Endodermal cell (in vitro differentiated cells): Measurements from ENCODE around the gene RANBP1. TPM values are rescaled to one million over a fixed set of nuclear protein-coding genes. Genes with fewer than 3 reads are reported as not detected.

ENCODE experiments used
- DNase-seq: peaks from one replicate; pipeline ENCODE4 v3.0.0-alpha.2; 2017
- H3K27ac ChIP-seq: 2 replicates; pipeline ENCODE4 v1.5.1; 2013; ENCODE audit warnings: mild to moderate bottlenecking, low read depth, low read length, moderate library complexity
- H3K27me3 ChIP-seq: 2 replicates; pipeline ENCODE4 v1.6.1; 2013; ENCODE audit warnings: mild to moderate bottlenecking, low read length, moderate library complexity; ENCODE audit not compliant: insufficient read depth, control insufficient read depth, poor library complexity, severe bottlenecking
- H3K36me3 ChIP-seq: 2 replicates; pipeline ENCODE4 v1.7.0; 2013; ENCODE audit warnings: mild to moderate bottlenecking, low read length, moderate library complexity; ENCODE audit not compliant: control insufficient read depth, insufficient read depth
- H3K4me1 ChIP-seq: one replicate; pipeline ENCODE4 v1.7.0; 2013; ENCODE audit warnings: low read length; ENCODE audit not compliant: control insufficient read depth, insufficient read depth
- H3K4me3 ChIP-seq: 2 replicates; pipeline ENCODE4 v1.5.1; 2013; ENCODE audit warnings: mild to moderate bottlenecking, low read length, moderate library complexity
- H3K9ac ChIP-seq: 2 replicates; pipeline ENCODE4 v1.6.1; 2013; ENCODE audit warnings: mild to moderate bottlenecking, low read length, moderate library complexity; ENCODE audit not compliant: poor library complexity, severe bottlenecking; ENCODE audit errors: extremely low read depth
- H3K9me3 ChIP-seq: 2 replicates; pipeline ENCODE4 v1.6.1; 2013; ENCODE audit warnings: mild to moderate bottlenecking, low read length, moderate library complexity; ENCODE audit not compliant: control insufficient read depth
- H3K27ac Mint-ChIP-seq: 2 replicates; pipeline ENCODE4 v1.8.0; 2020; ENCODE audit warnings: mixed read lengths
- H3K27me3 Mint-ChIP-seq: 2 replicates; pipeline ENCODE4 v1.8.0; 2021; ENCODE audit warnings: mild to moderate bottlenecking, mixed read lengths; ENCODE audit not compliant: insufficient read depth
- H3K36me3 Mint-ChIP-seq: 2 replicates; pipeline ENCODE4 v1.8.0; 2020; ENCODE audit warnings: low read depth, mixed read lengths
- H3K4me1 Mint-ChIP-seq: 2 replicates; pipeline ENCODE4 v1.8.0; 2020; ENCODE audit warnings: mixed read lengths
- H3K4me3 Mint-ChIP-seq: 2 replicates; pipeline ENCODE4 v1.8.0; 2020; ENCODE audit warnings: mild to moderate bottlenecking, moderate library complexity, mixed read lengths
- H3K9me3 Mint-ChIP-seq: 2 replicates; pipeline ENCODE4 v1.8.0; 2020; ENCODE audit warnings: mild to moderate bottlenecking, mixed read lengths
- CTCF ChIP-seq: fragments of 200-600 bp; sonication (generic); conservative IDR thresholded peaks from 2 replicates; pipeline ENCODE4 v1.5.0; 2021; ENCODE audit warnings: antibody characterized with exemption, mild to moderate bottlenecking
- WGBS, 2 experiments: methylation state at CpG; one replicate each; pipeline versions ENCODE4 v1.1.5 to v1.1.7; 2013; ENCODE audit warnings: missing lambda C conversion rate in 2 of 2, mixed read lengths in 1 of 2; ENCODE audit not compliant: insufficient coverage in 1 of 2, insufficient read length in 1 of 2; 5-methylcytosine and 5-hydroxymethylcytosine counted together
- total RNA-seq, 2 donors: library from RNA; stranded (reverse); fragmentation: NEBNext Ultra II Directional in 1 of 2; extraction: Animal tissue kit (Norgen Biotek cat#: 25700) in 1 of 2; gene quantifications; 2 replicates in 1 of 2; 3 replicates in 1 of 2; pipeline ENCODE4 v1.2.1, GENCODE V29; 2021

RANBP1 gene
- total RNA-seq, 2 donors from 2014 or later: 320 to 415 TPM

DNA sequence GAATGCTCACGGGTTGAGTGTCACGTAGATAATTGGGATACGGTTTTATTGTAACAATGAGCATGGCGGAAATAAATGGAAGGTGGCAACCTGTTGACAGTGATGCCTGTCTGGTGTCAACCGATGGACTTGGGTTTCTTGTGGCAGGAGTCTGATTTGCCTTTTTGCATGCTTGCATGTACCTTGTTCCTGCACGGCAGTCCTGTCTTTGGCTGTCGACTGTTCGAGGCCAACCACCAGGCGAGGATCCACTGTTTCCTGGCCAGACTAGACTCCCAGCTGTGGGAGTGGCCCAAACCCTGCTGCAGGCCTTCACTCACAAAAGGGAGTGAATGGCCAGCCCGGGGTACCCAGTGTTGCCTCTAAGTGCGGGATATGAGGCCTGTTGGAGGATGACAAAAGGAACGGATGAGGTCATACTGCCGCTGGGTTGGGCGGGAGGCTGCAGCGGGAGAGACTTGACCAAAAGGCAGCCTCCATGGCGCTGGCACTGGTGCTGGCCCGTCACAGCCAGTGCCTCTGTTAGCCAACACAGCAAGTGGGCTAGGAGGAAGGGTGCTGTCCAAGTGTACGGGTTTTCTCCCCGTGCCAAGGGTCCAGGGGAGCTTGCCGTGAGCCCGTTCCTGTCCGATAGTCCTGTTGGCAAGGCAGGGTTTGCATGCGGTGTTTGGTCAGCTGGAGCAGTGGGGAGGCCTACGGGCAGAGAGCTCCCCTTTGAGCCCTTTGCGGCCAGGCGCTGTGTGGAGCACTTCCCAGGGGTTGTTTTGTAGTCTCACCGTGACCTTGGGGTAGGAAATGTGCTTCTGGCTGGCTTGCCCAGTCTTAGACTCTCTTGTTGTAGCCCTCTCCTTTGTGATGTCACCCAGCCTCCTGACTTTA is 34.9 kb upstream of the RANBP1 start:
- H3K36me3 ChIP-seq: peaks cover 10% of the 10 kb centered on the region
- WGBS, 2 experiments: 14 to 20% methylated on average over 16 to 27 of the region's 27 CpGs
- H3K9ac ChIP-seq: peak overlapping the region; percentile 90
- peak overlapping the region; percentile 93 for H3K27ac ChIP-seq
- peak overlapping the region; percentile 85 for H3K4me3 Mint-ChIP-seq
- no peaks in the 10 kb centered on the region for H3K9me3 ChIP-seq
- peaks cover 4% of the 10 kb centered on the region for H3K4me1 ChIP-seq
- H3K4me3 ChIP-seq: peak overlapping the region; percentile 95
- no peaks in the 10 kb centered on the region for H3K27me3 Mint-ChIP-seq
- peak; percentile 74 for DNase-seq
- no peaks in the 10 kb centered on the region for H3K27me3 ChIP-seq
- no peaks in the 10 kb centered on the region for H3K9me3 Mint-ChIP-seq
- TF ChIP-seq CTCF: no peak
- peaks cover 16% of the 10 kb centered on the region for H3K36me3 Mint-ChIP-seq
- peak overlapping the region; percentile 96 for H3K27ac Mint-ChIP-seq
- H3K4me1 Mint-ChIP-seq: peaks cover 39% of the 10 kb centered on the region

DNA sequence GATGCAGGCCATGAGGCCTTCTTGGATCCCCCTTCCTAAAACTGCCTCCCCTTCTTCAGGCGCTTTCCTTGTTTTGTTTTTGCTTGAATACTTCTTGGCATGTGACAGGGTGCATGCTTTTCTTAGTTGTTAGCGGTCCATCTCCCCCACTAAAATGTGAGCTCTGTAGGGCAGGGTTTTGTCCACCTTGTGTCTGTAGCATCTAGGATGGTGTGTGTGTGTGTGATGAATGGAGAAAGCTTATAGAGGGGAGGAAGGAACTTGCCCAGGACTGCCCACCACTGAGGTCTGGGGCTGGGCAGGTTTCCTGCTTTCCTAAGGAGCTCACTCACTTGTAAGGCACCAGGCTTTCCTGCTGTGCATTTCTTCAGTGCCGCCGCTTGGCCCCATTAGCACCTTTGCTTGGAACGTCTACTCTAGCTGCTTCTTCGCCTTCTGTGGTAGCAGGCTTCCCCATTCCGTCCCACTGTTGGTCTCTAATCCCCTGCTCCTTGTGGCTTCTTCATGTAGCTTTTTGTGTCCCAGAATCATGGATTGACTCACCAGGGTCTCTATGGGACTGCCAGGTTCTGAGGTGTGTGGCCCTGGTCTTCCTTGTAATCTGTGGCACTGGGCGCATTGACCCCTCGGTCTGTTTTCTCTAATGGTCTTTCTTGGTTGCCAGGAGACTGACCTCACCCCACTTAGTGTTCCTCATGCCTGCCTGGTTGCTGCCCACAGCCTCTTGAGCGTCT is 32.6 kb upstream of the RANBP1 start:
- peak overlapping the region; percentile 85 for H3K4me3 Mint-ChIP-seq
- H3K9ac ChIP-seq: no peak overlapping the region
- no peak for TF ChIP-seq CTCF
- peaks cover 4% of the 10 kb centered on the region for H3K4me1 ChIP-seq
- no peaks in the 10 kb centered on the region for H3K27me3 Mint-ChIP-seq
- no peaks in the 10 kb centered on the region for H3K9me3 ChIP-seq
- H3K27me3 ChIP-seq: no peaks in the 10 kb centered on the region
- H3K9me3 Mint-ChIP-seq: no peaks in the 10 kb centered on the region
- H3K36me3 Mint-ChIP-seq: peaks cover 38% of the 10 kb centered on the region
- 88 to 95% methylated on average over 10 of the region's 10 CpGs for WGBS, 2 experiments
- peak overlapping the region; percentile 61 for H3K27ac ChIP-seq
- H3K4me1 Mint-ChIP-seq: peaks cover 39% of the 10 kb centered on the region
- H3K36me3 ChIP-seq: peaks cover 33% of the 10 kb centered on the region
- H3K4me3 ChIP-seq: peak overlapping the region; percentile 30
- H3K27ac Mint-ChIP-seq: peak overlapping the region; percentile 87
- peak; percentile 68 for DNase-seq

DNA sequence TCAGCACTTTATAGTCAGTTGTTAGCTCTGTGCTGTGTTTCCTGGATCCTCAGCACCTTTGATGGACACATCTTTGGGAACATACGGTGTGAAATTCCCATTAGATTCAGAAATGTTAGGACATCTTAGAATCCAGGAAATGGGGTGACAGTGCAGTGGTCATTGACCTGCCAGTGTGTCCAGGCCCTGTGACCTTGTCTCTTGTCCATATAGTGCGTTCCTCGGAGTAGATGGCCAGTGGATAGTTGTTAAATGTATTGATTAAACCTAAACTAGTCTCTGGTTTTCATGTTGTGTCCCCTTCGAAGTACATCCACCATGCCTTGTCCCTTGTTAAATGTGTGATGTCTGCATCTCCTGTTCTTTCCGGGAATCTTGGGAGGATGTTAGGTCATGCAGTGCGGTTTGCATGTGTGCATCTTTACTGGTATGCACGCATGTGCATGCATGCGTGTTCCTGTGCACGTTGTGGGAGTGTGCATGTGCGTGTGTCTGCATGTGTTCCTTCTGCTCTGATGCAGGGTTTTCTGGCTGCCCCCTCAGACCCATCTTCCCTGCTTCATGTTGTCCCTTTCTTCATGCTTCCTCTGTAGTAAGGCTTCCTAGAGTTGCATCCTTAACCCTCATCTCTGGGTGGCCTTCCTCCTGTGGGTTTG is 31.9 kb upstream of the RANBP1 start:
- Histone ChIP-seq H3K27me3 (no peaks in the 10 kb centered on the region), H3K36me3 (peaks cover 40% of the 10 kb centered on the region), H3K27ac (no peak overlapping the region), H3K4me3 (peak overlapping the region; percentile 30), H3K9ac (no peak overlapping the region), H3K4me1 (peaks cover 4% of the 10 kb centered on the region), H3K9me3 (no peaks in the 10 kb centered on the region)
- no peaks in the 10 kb centered on the region for H3K9me3 Mint-ChIP-seq
- H3K27ac Mint-ChIP-seq: peak overlapping the region; percentile 87
- H3K4me1 Mint-ChIP-seq: peaks cover 39% of the 10 kb centered on the region
- DNase-seq: no peak
- H3K36me3 Mint-ChIP-seq: peaks cover 45% of the 10 kb centered on the region
- no peak for TF ChIP-seq CTCF
- WGBS, 2 experiments: 95% methylated on average over 9 to 10 of the region's 10 CpGs
- H3K27me3 Mint-ChIP-seq: no peaks in the 10 kb centered on the region
- H3K4me3 Mint-ChIP-seq: no peak overlapping the region
